HG02759 (cell line): ENCODE measurements around the gene ARHGEF11.

Source experiments
- ATAC-seq: cut with Tn5 transposase; IDR thresholded peaks from one replicate; pipeline ENCODE4 v1.9.1; 2021; ENCODE audit warnings: mild to moderate bottlenecking, moderate library complexity; ENCODE audit not compliant: unreplicated experiment

Gene ARHGEF11

GRCh38 chr1:157004327-157004726, 41.2 kb downstream of the ARHGEF11 start:
- no peak for ATAC-seq

GRCh38 chr1:157001304-157001703, 44.2 kb downstream of the ARHGEF11 start:
- no peak for ATAC-seq

DNA sequence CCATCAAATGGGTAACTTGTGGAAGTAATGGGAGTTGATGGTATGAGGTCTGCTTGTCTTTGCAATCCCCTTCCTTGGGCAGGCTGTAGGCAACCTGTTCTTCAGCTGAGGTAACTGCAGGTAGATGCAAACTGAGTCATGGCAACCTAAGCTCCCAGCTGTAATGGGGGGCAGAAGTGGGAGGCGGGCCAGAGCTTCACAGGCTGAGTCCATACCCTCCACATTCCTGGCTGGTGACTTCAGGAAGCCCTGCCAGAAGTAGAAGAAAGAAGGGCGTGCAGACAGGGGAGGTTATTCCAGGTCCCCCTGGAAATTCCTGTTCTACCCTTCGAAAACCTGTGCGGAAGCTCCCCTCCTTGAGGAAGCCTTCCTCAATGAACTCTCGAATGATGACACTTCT, 44.9 kb downstream of the ARHGEF11 start:
- ATAC-seq, result no peak

GRCh38 chr1:156999596-157000320, 45.8 kb downstream of the ARHGEF11 start:
- ATAC-seq, result no peak

GRCh38 chr1:156998840-156999500, 46.6 kb downstream of the ARHGEF11 start:
- no peak for ATAC-seq

GRCh38 chr1:156998301-156998700, 47.2 kb downstream of the ARHGEF11 start:
- no peak for ATAC-seq

- ATAC-seq, result no peak
These were observed 50.1 kb downstream of the ARHGEF11 start for GRCh38 chr1:156995412-156995811.

- ATAC-seq, result no peak
These were observed 51.3 kb downstream of the ARHGEF11 start for GRCh38 chr1:156994277-156994676.

- ATAC-seq, result no peak
These were observed 52.0 kb downstream of the ARHGEF11 start for GRCh38 chr1:156993426-156994147.

- ATAC-seq, result no peak
These were observed 53.3 kb downstream of the ARHGEF11 start for GRCh38 chr1:156992215-156992614.

- no peak for ATAC-seq
These were observed 57.8 kb downstream of the ARHGEF11 start for GRCh38 chr1:156987715-156988114.

GRCh38 chr1:156980551-156980950, 65.0 kb downstream of the ARHGEF11 start:
- no peak for ATAC-seq

- ATAC-seq, result no peak
These were observed 70.5 kb downstream of the ARHGEF11 start for GRCh38 chr1:156975084-156975483.

DNA sequence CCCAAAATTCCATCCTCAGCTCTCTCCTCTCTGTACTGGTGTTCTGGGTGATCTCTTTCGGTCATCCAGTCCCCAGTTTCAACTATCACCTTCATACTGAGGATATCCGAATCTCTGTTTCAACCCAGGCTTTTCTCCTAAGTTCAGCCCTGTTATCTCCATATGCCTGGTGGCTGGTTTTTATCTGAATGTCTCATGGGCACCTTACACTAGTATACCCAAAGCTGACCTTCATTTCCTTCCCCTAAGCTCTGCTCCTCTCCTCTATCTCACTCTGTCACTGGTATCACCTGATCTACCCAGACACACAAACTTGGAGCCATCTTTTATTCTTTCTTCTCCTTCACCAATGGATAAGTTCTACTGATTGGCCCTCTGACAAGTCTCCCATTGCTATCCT, 72.1 kb downstream of the ARHGEF11 start:
- no peak for ATAC-seq

- no peak for ATAC-seq
These were observed 75.5 kb downstream of the ARHGEF11 start for GRCh38 chr1:156970017-156970416.

- ATAC-seq, result no peak
These were observed 76.0 kb downstream of the ARHGEF11 start for GRCh38 chr1:156969496-156969895.

GRCh38 chr1:156964441-156964840, 81.1 kb downstream of the ARHGEF11 start:
- ATAC-seq, result no peak

GRCh38 chr1:156963621-156964020, 81.9 kb downstream of the ARHGEF11 start:
- no peak for ATAC-seq

GRCh38 chr1:156961709-156962108, 83.8 kb downstream of the ARHGEF11 start:
- ATAC-seq, result no peak

GRCh38 chr1:156959925-156960324, 85.6 kb downstream of the ARHGEF11 start:
- ATAC-seq, result no peak

GRCh38 chr1:156959414-156959813, 86.1 kb downstream of the ARHGEF11 start:
- ATAC-seq, result no peak

- no peak for ATAC-seq
These were observed 87.3 kb downstream of the ARHGEF11 start for GRCh38 chr1:156958247-156958714.
